Adrenal gland (tissue), 12 donors: Measurements from ENCODE around the gene CALHM3. TPM values are rescaled to one million over a fixed set of nuclear protein-coding genes. Genes with fewer than 3 reads are reported as not detected.

Experiments used
- DNase-seq, 7 donors: peaks; one replicate each; pipeline ENCODE4 v3.0.0-alpha.2; 2019 to 2020
- H3K27ac ChIP-seq, 5 donors: fragments of 200-600 bp; sonication (generic) in 4 of 5; 1 replicate in 3 of 5; 2 replicates in 2 of 5; pipeline versions ENCODE4 v1.5.1 to v1.8.0; 2016 to 2020; ENCODE audit warnings: mild to moderate bottlenecking in 1 of 5
- H3K27me3 ChIP-seq: fragments of 200-600 bp; 2 replicates; pipeline ENCODE4 v1.8.0; 2021
- H3K36me3 ChIP-seq, 2 donors: fragments of 200-600 bp; replicated peaks in 1 of 2; 1 replicate in 1 of 2; 2 replicates in 1 of 2; pipeline versions ENCODE4 v1.5.1 to v1.8.0; 2018 to 2022
- H3K4me1 ChIP-seq, 2 donors: fragments of 200-600 bp; replicated peaks in 1 of 2; 1 replicate in 1 of 2; 2 replicates in 1 of 2; pipeline versions ENCODE4 v1.5.1 to v1.8.0; 2018 to 2021
- H3K4me3 ChIP-seq, 4 donors: fragments of 200-600 bp; sonication (generic) in 3 of 4; one replicate each; pipeline ENCODE4 v1.5.1; 2016 to 2018
- H3K9me3 ChIP-seq, 3 donors: fragments of 200-600 bp; sonication (generic) in 1 of 3; replicated peaks in 1 of 3; 1 replicate in 2 of 3; 2 replicates in 1 of 3; pipeline versions ENCODE4 v1.5.1 to v1.8.0; 2016 to 2021
- POLR2A ChIP-seq, 2 donors: fragments of 450-650 bp; IDR thresholded peaks; one replicate each; pipeline ENCODE4 v1.6.1; 2017; ENCODE audit warnings: antibody characterized with exemption in 2 of 2, mild to moderate bottlenecking in 2 of 2, moderate library complexity in 1 of 2
- WGBS, 4 donors: extraction: QIAGEN DNeasy Blood & Tissue Kit in 2 of 4; methylation state at CpG; one replicate each; pipeline versions ENCODE4 v1.1.5 to v1.1.7; 2013 to 2017; 5-methylcytosine and 5-hydroxymethylcytosine counted together
- intact Hi-C, 2 donors: fragments of 100-400 bp; cut with DNase I; formaldehyde crosslinking; loops; one replicate each; pipeline versions ENCODE4 v1.14.1 to v1.15.0; 2022 to 2023
- polyA plus RNA-seq, 3 donors: library from polyadenylated mRNA; stranded (reverse); fragments of 200-250 nt in 2 of 3; fragments of 350-450 nt in 1 of 3; fragmentation: Illumina TruSeq in 1 of 3; extraction: RNeasy Lipid Tissue Mini Kit (QIAGEN cat#74804) in 1 of 3; gene quantifications; one replicate each; pipeline ENCODE4 v1.2.3, GENCODE V29; 2013 to 2014
- total RNA-seq, 9 donors: library from RNA; depleted of rRNA in 4 of 9; stranded (reverse); fragments of >200 nt in 4 of 9; fragments of 120-200 nt in 1 of 9; fragmentation: NEBNext Ultra II Directional in 1 of 9; extraction: Animal tissue kit (Norgen Biotek cat#: 25700) in 1 of 9; gene quantifications; one replicate each; pipeline versions ENCODE4 v1.1.0 to v1.2.4, GENCODE V29; 2013 to 2023
- TF ChIP-seq, protein P1 (sequence below), 6 experiments: fragments of 450-650 bp in 4 of 6; fragments of 200-600 bp in 2 of 6; sonication (generic) in 1 of 6; IDR thresholded peaks; 1 replicate in 5 of 6; 2 replicates in 1 of 6; pipeline versions ENCODE4 v1.5.1 to v1.8.0; 2016 to 2021; ENCODE audit warnings: antibody characterized with exemption in 6 of 6, mild to moderate bottlenecking in 2 of 6, moderate library complexity in 1 of 6
- donor health status: healthy with polysubstance abuse.
- donor health status: Bipolar disorder and iron deficiency.
- donor health status: DM: yes; HTN: yes; CAD: no.
- donor health status: DM: no; HTN: no; CAD: no.
- donor health status: DM: no; HTN: no; CAD: no.
- donor health status: DM: yes; HTN: yes; CAD: no.

Gene CALHM3
- total and polyA plus RNA-seq, 12 donors: 0.03 TPM; not detected in 11

DNA sequence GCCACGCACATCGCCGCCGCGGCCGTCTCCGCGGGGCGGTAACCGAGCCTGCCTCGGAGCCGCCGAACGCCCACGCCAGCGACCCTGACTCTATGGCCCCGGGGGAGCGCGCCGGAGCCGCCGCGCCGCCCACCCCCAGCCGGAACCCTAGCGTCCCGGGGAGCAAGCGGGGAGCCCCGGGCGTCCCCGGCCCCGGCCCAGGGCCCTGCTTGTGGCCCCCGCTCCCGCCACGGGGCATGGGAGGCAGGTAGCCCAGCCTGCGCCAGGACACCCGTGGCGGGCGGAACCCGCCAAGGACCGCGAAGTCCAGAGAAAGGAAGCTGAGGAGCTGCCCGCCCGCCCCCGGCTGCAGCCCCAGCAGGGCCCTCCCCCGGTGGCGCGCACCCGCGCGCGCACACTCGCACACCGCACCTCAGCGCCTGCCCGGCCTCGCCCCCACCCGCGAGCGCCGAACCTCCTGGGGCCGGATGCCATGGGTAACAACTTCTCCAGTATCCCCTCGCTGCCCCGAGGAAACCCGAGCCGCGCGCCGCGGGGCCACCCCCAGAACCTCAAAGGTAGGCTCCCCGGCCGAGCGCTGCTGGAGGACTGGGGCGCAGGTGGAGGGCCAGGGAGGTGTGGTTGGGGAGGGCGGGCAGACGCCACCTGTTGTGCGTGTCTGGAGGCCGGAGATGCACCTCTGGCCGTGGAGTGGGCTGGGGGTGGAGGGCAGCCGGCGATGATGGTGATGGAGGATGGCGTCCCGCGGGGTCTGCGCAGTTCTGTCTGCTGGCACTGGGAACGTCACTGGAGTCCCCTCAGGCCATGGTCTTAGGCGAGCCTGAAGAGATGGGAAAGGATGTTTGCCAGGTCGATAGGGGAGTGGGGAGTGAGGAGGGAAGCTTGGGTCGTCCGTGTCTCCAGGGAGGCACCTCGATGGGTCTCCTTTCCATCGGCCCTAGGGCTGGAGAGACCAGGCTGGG, 15.2 kb upstream of the CALHM3 start:
- no peaks in the 10 kb centered on the region for H3K9me3 ChIP-seq
- peaks cover 9% of the 10 kb centered on the region for H3K27me3 ChIP-seq
- H3K4me3 ChIP-seq: peak overlapping the region in 2 of 4 donors; percentile 24 to 79
- H3K27ac ChIP-seq: peak overlapping the region in 1 of 5 donors; percentile 52
- TF ChIP-seq, protein P1, sequence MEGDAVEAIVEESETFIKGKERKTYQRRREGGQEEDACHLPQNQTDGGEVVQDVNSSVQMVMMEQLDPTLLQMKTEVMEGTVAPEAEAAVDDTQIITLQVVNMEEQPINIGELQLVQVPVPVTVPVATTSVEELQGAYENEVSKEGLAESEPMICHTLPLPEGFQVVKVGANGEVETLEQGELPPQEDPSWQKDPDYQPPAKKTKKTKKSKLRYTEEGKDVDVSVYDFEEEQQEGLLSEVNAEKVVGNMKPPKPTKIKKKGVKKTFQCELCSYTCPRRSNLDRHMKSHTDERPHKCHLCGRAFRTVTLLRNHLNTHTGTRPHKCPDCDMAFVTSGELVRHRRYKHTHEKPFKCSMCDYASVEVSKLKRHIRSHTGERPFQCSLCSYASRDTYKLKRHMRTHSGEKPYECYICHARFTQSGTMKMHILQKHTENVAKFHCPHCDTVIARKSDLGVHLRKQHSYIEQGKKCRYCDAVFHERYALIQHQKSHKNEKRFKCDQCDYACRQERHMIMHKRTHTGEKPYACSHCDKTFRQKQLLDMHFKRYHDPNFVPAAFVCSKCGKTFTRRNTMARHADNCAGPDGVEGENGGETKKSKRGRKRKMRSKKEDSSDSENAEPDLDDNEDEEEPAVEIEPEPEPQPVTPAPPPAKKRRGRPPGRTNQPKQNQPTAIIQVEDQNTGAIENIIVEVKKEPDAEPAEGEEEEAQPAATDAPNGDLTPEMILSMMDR (IDR thresholded peaks at IDR 0.05): no peak
- TF ChIP-seq POLR2A (IDR thresholded peaks at IDR 0.05): no peak
- WGBS, 4 donors: 3 to 8% (median 3%) methylated on average over 34 to 90 of the region's 92 CpGs; no CpG with 5 or more reads in 1 of the 4 donors
- intact Hi-C loops: no loop called here
- H3K4me1 ChIP-seq: peaks cover 13 to 21% of the 10 kb centered on the region in 2 donors
- peak in 2 of 7 donors; percentile 11 to 36 for DNase-seq
- H3K36me3 ChIP-seq: no peaks in the 10 kb centered on the region

GRCh38 chr10:103493362-103493915, 14.4 kb upstream of the CALHM3 start, which contains the start of gene NEURL1:
Gene NEURL1 (plus strand): TSS chr10:103493705. CDS start chr10:103494388, 683 bp downstream.
- WGBS, 4 donors: 4 to 22% (median 5%) methylated on average over 14 to 65 of the region's 65 CpGs

GRCh38 chr10:103492655-103493261, 13.7 kb upstream of the CALHM3 start:
- intact Hi-C loops: no loop called here
- Histone ChIP-seq H3K27ac (peak overlapping the region in 1 of 5 donors; percentile 52), H3K36me3 (no peaks in the 10 kb centered on the region), H3K4me3 (no peak overlapping the region), H3K9me3 (no peaks in the 10 kb centered on the region), H3K4me1 (peaks cover 13 to 21% of the 10 kb centered on the region in 2 donors), H3K27me3 (peaks cover 9% of the 10 kb centered on the region)
- no peak for TF ChIP-seq POLR2A (IDR thresholded peaks at IDR 0.05)
- TF ChIP-seq, protein P1 (IDR thresholded peaks at IDR 0.05): no peak
- DNase-seq: no peak
- WGBS, 4 donors: 74 to 93% (median 84%) methylated on average over 2 to 5 of the region's 5 CpGs

More at GRCh38 chr10:103493362-103493915, 14.4 kb upstream of the CALHM3 start, which contains the start of gene NEURL1:
- peak within 1 kb of the TSS in 2 of 4 donors; percentile 24 to 79 for H3K4me3 ChIP-seq
- no peaks in the 10 kb centered on the region for H3K9me3 ChIP-seq
- H3K4me1 ChIP-seq: peaks cover 13 to 21% of the 10 kb centered on the region in 2 donors
- no peaks in the 10 kb centered on the region for H3K36me3 ChIP-seq
- DNase-seq: peak in 2 of 7 donors; percentile 12 to 66
- intact Hi-C loops: no loop called here
- H3K27ac ChIP-seq: peak within 1 kb of the TSS in 1 of 5 donors; percentile 52
- peaks cover 9% of the 10 kb centered on the region for H3K27me3 ChIP-seq
- no peak for TF ChIP-seq POLR2A (IDR thresholded peaks at IDR 0.05)
- TF ChIP-seq, protein P1 (IDR thresholded peaks at IDR 0.05): no peak
